ENCODE results near the gene KLHL8. TPM values are rescaled to one million over a fixed set of nuclear protein-coding genes. Genes with fewer than 3 reads are reported as not detected.
A peak's percentile ranks its signal among the peaks of the same experiment; 100 is the strongest.

The KLHL8 gene
- total RNA-seq, 2 donors from 2014 or later, result 4.9 to 12.2 TPM

DNA sequence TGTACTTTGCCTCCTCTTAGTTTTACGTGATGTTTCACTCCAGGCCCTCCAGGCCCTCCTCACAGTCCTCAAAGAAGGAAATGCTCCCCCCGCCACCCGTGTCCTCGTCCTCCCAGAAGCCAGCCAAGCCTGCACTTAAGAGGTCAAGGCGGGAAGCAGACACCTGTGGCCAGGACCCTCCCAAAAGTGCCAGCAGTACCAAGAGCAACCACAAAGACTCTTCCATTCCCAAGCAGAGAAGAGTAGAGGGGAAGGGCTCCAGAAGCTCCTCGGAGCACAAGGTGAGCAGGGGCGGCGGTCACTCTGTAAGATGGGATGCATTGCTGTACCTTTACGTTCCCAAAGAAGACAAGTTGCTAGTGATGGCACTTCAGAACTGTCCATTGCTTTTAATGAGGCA, 94.4 kb downstream of the KLHL8 start:
- Histone ChIP-seq H3K27ac (no peak overlapping the region), H3K9me3 (no peaks in the 10 kb centered on the region), H3K36me3 (peaks cover 25% of the 10 kb centered on the region), H3K27me3 (replicated peaks; ENCODE audit: insufficient read depth) (no peaks in the 10 kb centered on the region), H3K4me1 (ENCODE audit: control insufficient read depth in 1 of 2, low read depth in 2 of 2) (peaks cover 7 to 15% of the 10 kb centered on the region in 2 donors), H3K4me3 (no peak overlapping the region)
- TF ChIP-seq, protein P1, sequence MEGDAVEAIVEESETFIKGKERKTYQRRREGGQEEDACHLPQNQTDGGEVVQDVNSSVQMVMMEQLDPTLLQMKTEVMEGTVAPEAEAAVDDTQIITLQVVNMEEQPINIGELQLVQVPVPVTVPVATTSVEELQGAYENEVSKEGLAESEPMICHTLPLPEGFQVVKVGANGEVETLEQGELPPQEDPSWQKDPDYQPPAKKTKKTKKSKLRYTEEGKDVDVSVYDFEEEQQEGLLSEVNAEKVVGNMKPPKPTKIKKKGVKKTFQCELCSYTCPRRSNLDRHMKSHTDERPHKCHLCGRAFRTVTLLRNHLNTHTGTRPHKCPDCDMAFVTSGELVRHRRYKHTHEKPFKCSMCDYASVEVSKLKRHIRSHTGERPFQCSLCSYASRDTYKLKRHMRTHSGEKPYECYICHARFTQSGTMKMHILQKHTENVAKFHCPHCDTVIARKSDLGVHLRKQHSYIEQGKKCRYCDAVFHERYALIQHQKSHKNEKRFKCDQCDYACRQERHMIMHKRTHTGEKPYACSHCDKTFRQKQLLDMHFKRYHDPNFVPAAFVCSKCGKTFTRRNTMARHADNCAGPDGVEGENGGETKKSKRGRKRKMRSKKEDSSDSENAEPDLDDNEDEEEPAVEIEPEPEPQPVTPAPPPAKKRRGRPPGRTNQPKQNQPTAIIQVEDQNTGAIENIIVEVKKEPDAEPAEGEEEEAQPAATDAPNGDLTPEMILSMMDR (IDR thresholded peaks at IDR 0.05), result no peak
- DNase-seq (ENCODE audit: low spot score) (no peak), ATAC-seq (ENCODE audit: insufficient number of reproducible peaks, low FRiP score, low read depth) (no peak)

DNA sequence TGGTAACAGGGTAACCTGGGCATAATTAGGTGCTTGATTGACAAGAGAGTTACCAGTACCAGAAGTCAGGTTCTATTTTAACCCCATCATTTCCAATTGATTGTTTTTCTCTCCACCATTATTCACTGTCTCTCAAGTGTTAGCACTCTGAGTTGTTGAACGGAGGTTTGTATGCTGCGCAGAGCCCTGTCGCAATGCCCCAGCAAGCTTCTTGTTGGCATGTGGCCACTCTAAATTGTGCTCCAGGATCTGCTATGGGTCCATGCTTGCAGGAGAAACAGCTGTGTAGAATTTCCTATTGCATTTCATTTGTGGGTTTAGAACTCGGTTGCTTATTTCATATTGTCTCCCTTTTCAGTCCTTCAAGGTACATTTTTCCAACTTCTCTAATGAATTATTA, 98.2 kb downstream of the KLHL8 start:
- peaks cover 10 to 51% of the 10 kb centered on the region in 2 donors for H3K4me1 ChIP-seq (ENCODE audit: control insufficient read depth in 1 of 2, low read depth in 2 of 2)
- H3K36me3 ChIP-seq, result peaks cover 10% of the 10 kb centered on the region
- TF ChIP-seq, protein P1 (IDR thresholded peaks at IDR 0.05), result no peak
- no peaks in the 10 kb centered on the region for H3K9me3 ChIP-seq
- peak overlapping the region; percentile 64 to 87 for H3K27ac ChIP-seq
- H3K27me3 ChIP-seq (replicated peaks; ENCODE audit: insufficient read depth), result no peaks in the 10 kb centered on the region
- no peak overlapping the region for H3K4me3 ChIP-seq
- ATAC-seq (ENCODE audit: insufficient number of reproducible peaks, low FRiP score, low read depth) (no peak), DNase-seq (ENCODE audit: low spot score) (no peak)

DNA sequence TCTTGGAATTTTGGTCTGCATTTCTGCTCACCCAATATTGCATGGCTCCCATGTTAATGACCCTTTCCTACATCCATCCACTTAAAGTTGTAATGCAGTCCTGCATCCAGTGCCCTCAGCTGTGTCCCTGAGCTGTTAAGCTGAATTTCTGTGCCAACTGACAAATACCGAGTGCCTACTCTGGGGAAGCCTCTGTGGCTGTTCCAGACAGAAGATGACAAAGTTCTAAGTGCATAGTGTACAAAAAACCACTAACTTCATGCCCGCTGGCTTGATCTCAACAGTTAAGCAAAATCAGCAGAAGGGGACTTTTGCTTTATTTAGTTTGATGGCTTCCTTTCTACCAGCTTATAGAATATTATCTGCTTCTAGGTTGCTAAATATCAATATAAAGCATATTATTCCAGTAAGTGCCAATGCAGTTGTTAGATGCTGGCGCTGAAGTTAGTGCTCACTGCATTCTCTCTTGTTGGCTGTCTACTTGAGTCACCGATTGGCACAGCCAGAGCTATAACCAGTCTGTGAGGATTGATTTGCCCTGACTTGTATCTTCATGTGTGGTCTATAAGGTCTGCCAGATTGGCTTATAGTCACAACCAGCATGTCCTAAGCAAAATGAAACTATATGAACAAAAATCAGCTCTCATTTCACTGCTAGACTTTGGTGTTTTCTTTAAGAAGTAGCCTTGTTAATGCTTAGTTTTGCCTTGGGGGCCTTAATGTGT, 98.9 kb downstream of the KLHL8 start:
- no peak for DNase-seq (ENCODE audit: low spot score)
- TF ChIP-seq, protein P1 (IDR thresholded peaks at IDR 0.05), result no peak
- no peaks in the 10 kb centered on the region for H3K27me3 ChIP-seq (replicated peaks; ENCODE audit: insufficient read depth)
- peak overlapping the region; percentile 64 to 87 for H3K27ac ChIP-seq
- ATAC-seq (ENCODE audit: insufficient number of reproducible peaks, low FRiP score, low read depth), result no peak
- H3K36me3 ChIP-seq, result peaks cover 5% of the 10 kb centered on the region
- no peaks in the 10 kb centered on the region for H3K9me3 ChIP-seq
- peaks cover 17 to 58% of the 10 kb centered on the region in 2 donors for H3K4me1 ChIP-seq (ENCODE audit: control insufficient read depth in 1 of 2, low read depth in 2 of 2)
- H3K4me3 ChIP-seq, result peak overlapping the region; percentile 62

DNA sequence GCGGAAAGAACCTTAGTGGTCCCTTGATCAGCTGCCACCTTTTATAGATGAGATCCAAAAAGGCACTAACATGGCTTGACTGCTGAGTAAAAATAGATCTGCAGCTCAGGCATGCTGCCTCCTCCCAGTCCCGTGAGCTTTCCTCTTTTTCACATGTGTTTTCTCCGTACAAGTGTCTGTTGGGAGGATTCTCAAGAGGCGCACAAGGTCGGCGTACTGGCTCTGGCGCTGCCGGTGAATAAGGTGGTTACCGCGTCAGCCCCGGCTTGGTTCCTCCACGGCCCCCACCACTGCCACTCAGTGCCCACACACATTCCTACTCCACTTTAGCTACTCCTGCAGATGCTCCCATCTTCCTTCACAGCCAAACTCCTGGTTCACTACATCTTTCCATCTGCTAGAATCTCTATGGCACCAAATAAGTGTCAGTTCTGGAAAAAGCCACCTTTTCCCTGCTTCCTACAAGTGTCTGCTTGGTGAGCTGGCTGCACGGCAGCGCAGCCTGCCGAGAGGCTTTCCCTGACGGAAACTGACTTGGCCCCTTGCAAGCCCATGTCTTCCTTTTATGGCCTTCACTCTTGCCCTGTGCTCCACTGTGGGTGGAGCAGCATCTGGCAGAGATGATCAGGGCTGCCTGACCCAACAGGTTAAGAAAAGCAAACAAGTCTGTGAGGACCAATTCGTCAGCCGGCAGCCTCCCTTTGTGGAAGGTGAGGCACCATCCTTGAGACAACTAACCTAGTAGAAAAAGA, 99.8 kb downstream of the KLHL8 start:
- H3K4me1 ChIP-seq (ENCODE audit: control insufficient read depth in 1 of 2, low read depth in 2 of 2), result peaks cover 23 to 67% of the 10 kb centered on the region in 2 donors
- H3K36me3 ChIP-seq, result no peaks in the 10 kb centered on the region
- no peaks in the 10 kb centered on the region for H3K27me3 ChIP-seq (replicated peaks; ENCODE audit: insufficient read depth)
- DNase-seq (ENCODE audit: low spot score), result peak; percentile 19
- H3K9me3 ChIP-seq, result no peaks in the 10 kb centered on the region
- H3K4me3 ChIP-seq, result peak overlapping the region; percentile 62
- ATAC-seq (ENCODE audit: insufficient number of reproducible peaks, low FRiP score, low read depth), result no peak
- TF ChIP-seq, protein P1 (IDR thresholded peaks at IDR 0.05), result no peak
- peak overlapping the region; percentile 64 to 87 for H3K27ac ChIP-seq

DNA sequence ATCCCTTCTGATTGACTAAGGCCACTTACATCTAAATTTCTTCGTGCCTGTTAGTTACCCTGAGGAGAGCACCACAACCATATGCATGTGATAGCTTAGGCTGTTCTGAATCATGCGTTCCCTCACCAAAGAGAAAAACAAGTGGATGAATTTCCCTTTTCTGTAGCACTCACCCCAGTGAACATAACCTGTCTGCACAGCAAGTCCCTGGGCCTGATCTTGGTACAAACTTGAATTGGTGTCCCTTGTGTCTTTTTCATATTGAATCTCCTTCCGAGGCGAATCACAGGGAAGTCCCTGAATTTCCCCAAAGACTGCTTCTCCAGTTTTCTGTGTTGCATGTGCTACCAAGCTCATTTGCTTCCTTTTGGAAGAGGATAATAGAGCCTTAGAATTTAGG, 100.4 kb downstream of the KLHL8 start:
- H3K4me3 ChIP-seq, result peak overlapping the region; percentile 62
- ATAC-seq (ENCODE audit: insufficient number of reproducible peaks, low FRiP score, low read depth), result no peak
- no peaks in the 10 kb centered on the region for H3K9me3 ChIP-seq
- H3K4me1 ChIP-seq (ENCODE audit: control insufficient read depth in 1 of 2, low read depth in 2 of 2), result peaks cover 23 to 73% of the 10 kb centered on the region in 2 donors
- no peaks in the 10 kb centered on the region for H3K27me3 ChIP-seq (replicated peaks; ENCODE audit: insufficient read depth)
- peaks cover 4% of the 10 kb centered on the region for H3K36me3 ChIP-seq
- peak overlapping the region; percentile 64 to 87 for H3K27ac ChIP-seq
- TF ChIP-seq, protein P1 (IDR thresholded peaks at IDR 0.05), result no peak
- no peak for DNase-seq (ENCODE audit: low spot score)
